ENCODE results near the gene FNDC3B.

Gene FNDC3B

DNA sequence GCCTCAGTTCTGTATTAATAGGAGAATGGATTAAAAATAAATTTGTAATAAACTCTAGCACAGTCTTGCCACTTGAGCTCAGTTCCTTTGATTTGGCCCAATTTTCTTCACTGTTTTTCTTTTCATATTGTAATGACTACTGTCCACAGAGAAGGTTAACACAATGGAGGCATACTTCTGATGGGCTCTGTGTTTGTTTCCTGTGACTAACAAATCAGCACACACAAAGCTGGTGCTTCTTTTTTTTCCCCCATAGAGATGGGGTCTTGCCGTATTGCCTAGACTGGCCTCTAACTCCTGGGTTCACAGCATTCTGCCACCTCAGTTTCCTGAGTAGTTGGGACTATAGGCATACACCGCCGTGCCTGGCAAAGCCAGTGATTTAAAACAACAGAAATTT lies 226.7 kb downstream of the FNDC3B start:
- no peak for DNase-seq (ENCODE audit: low spot score)

DNA sequence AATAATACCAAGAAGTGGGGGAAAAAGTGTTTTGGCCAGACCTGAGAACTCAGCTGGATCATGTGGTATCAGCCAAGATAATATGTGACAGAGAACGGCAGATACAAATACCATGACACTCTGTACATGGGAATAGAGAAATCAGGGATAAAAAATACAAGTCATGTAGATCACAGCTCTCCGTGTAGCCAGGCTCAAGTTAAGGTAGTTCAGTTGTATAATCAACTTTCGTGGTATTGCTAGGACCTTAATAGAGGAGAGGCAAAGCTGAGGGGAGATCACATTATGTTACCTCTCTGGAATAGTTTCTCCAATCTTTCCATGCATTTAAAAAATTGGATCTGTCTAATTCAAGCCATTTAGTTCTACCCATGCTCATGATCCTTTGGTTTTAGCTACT lies 229.0 kb downstream of the FNDC3B start:
- DNase-seq (ENCODE audit: low spot score), result no peak

DNA sequence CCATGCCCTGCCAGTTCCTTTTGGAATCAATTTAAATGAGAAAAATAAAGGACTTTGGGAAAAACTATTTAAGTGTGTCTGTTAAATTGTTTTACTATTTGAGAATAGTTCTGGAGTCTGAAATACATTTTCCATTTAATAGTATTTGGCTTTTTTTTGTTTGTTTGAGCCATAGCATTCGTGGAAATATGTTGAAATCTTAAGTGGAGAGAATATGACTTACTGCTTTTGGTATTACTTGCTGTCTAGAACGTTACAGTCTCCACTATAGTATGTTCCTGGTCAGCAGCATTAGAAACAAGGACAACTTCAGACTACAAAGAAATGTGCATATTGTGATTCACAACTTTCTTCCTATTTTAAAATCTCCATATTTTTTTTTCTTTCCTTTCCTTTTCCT lies 229.5 kb downstream of the FNDC3B start:
- DNase-seq (ENCODE audit: low spot score), result no peak

DNA sequence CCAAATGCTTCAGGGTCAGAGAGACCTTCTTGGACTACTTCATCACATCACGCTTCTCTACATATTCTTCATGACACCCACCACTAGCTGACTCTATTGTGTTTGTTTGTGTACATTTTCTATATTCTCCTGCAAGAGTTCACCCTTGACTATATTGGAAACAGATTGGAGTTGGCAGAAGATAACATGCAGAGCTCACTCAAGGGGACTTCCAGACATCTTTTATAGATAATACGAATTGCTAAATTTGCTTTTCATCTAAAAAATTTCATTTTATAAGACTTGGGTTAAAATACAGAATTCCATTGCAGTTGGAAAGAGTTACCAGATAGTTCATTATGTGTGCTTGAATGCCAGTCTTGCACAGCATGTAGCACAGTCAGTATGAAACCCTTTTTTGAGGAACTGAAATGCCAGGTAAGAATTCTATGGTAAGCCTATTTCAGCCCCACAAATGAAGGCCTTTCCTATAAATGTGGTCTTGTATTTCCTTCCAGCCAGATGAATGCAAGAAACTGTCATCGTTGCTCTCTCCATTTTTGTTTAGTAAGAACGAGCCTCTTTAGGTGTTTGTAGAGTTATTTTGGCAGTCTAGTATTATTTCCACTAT lies 231.3 kb downstream of the FNDC3B start:
- DNase-seq (ENCODE audit: low spot score), result no peak

DNA sequence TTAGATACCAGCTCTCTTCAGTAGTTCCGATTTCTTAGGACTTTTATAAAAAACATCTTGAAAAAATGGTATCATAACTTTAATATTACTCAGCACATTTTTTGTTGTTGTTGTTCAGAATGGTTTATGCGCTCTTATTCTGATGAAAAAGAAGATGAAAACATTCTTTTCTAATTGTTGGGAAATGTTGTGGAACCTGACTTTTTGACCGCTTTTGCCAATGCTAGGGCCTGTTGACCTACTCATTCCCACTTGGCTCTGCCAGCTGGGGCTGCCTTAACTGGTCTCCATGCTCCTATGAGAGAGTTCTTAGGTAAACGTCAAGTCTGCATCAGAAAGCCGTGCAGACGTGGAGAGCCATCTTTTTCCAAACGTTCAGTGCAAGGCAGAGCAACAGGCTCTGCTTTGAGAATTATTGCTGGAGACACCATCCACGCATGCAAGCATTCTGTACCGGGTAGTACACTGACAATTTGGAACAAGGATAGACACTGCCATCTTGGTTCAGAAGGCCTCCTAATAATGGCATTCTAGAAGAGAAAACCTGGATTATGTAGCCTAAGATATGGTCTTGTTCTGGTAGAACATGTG lies 232.1 kb downstream of the FNDC3B start:
- no peak for DNase-seq (ENCODE audit: low spot score)

DNA sequence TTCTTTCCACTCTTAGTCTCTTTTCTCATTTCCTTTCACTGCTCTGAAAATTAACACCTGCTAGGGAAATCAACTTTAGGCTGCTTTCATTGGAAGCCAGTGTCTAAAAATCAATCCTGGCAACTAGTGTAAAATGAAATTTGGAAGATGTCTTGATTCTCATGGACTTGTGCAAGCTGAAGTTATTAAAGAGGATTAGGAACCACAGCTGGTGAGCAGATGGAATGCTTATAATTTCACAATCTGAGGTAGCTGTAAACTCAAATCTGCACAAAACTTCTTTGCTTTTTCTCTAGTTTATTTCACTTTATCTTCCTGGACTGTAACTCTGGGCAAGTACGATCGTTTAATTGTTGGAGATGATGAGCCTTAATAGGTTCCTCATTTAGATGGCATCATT lies 233.3 kb downstream of the FNDC3B start:
- no peak for DNase-seq (ENCODE audit: low spot score)

DNA sequence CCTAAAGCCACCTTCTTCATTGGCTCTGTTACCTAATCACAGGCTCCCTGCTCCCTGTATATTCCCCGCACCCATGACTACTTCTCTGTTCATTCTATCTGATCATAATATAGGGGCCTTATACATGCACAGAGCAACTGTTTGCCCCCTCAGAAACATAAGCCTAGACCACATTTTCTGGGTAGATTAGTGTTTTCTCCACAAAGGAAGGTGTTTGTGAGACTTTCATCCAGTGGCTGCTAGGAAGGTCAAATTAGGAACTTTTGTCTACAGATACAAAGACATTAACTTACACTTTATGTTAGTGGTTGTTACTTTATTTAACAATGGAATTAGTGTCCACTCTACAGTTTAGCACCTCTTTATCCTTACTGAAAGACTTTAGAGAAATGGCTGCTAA lies 234.0 kb downstream of the FNDC3B start:
- no peak for DNase-seq (ENCODE audit: low spot score)

DNA sequence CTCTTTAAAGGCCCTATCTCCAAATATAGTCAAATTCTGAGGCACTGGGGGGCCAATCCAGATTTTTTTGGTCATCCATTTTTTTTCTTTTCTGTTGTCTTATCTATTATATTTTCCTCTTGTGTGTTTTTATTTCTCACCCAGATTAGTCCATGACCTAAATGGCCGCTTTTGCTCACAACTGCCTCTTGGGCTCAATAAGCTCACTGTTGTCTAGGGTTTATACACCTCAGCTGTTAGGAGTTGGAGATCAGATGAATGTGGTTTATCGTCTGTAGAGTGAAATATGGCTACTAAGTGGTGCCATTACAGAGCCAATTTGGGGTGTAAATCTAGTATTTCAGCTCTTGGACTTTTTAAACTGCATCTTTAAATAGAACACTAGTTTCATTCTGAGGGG lies 235.5 kb downstream of the FNDC3B start:
- DNase-seq (ENCODE audit: low spot score), result no peak

DNA sequence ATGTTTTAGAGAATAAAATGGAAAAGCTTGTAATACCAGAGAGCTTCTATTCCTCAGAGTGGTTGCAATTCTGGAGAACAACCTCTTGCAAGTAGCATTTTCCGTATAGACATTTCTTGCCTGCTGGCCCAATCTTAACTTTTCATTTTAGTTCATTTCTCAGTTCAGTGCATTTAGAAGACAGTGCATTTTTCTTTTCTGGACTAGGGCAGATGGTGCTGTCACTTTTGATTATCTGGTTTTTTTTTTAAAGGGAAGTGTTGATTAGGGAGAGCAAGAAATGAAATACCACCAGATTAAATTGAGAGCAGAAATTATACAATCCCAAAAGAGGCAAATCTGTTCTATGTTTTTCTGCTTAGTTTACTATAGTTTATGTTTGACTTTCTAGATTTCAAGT lies 236.2 kb downstream of the FNDC3B start:
- no peak for DNase-seq (ENCODE audit: low spot score)

DNA sequence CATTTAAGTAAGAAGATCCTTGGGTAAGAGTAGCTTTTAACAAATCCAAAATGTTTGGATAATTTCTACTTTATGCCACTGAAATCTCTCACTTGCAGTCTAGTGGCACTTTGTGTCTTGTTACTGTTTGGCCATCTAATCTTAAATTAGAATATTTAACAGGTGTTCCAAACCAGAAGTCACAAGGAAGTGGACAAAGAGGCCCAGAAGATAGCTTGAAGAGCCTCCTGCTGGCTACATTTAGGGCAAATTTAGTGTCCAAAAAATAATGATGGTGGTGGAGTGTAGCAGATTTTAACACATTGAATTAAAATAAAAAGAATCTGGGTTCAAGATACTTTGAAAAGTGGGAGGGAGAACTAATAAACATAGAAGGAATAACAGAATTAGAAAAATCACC lies 236.7 kb downstream of the FNDC3B start:
- no peak for DNase-seq (ENCODE audit: low spot score)

DNA sequence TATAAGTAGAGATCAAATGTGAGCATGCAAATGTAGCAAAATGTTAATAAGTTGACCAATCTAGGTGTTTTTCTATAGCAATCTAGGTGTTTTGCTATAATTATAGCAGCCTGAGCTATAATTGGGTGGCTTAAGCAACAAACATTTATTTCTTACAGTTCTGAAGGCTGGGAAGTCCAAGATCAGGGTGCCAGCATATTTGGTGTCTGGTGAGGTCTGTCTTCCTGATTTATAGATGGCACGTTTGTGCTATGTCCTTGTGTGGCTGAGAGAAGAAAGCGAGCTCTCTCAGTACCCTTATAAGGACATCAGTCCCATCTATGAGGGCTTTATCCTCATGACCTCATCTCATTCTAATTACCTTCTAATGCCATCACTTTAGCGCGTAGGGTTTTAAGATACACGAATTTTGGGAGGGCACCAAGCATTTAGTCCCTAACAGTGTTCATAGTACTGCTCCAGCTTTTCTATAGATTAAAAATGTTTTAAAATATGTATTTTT lies 237.8 kb downstream of the FNDC3B start:
- DNase-seq (ENCODE audit: low spot score), result no peak

DNA sequence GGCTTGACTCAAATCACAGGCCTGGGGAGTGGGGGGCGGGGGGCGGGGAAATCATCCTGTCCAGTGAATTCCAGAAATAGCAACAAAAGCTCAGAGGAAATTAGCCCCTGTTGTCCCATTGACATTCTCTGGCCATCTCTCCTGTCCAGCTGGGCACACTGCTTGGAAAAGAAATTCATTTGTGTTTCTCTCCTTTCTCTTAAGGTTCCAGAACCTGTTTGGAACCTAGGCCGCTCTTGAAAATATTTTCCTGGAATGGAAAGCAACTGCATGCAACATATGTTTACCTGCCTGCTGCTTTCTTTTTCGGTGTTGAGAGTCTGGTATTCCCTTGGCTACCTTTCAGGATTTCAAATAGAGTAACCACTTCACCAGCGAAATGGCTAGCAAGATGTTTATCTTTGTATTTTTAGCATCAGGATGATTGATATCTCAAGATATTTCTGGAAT lies 239.8 kb downstream of the FNDC3B start:
- DNase-seq (ENCODE audit: low spot score), result no peak

DNA sequence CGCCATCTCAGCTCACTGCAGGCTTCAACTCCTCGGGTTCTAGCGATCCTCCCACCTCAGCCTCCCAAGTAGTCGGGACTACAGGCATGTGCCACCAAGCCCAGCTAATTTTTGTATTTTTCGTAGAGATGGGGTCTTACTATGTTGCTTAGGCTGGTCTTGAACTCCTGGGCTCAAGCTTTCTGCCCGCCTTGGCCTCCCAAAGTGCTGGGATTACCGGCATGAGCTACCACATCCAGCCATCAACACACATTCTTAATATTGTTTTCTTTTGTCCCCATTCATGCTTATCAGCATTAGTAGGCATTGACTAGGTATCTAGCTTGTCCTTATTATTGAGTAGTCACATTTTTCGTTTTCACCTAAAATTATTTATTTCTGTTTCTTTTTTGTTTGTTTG lies 240.6 kb downstream of the FNDC3B start:
- DNase-seq (ENCODE audit: low spot score), result no peak

DNA sequence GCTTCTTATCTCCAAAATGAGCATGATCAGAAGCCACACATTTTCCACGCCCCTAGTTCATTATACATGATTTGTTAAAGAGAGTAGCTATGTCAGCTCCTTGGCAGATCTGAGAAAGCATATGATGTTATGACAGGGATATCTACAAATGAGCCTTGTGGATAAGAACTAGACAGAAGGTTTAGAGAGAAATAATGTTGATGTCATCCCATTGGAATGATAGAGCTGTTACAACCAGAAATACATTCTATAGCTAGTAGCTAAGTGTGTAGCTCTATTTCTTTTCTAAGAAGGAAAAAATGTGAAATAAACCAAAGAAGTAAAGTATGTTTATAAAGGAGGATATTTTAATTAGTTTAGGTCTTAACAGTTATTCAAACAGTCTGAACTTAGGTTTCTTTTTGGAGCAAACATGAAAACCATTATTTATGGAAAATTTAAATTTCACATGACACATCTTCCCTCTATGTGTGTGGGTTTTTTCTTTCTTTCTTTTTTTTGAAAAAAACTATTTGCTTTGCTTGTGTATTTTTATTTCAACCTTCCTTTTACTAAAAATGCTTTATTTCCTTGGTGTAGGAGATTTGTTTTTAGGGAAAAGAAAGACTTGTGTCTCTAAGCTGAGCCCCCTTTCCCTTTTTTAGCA lies 241.2 kb downstream of the FNDC3B start:
- no peak for DNase-seq (ENCODE audit: low spot score)

DNA sequence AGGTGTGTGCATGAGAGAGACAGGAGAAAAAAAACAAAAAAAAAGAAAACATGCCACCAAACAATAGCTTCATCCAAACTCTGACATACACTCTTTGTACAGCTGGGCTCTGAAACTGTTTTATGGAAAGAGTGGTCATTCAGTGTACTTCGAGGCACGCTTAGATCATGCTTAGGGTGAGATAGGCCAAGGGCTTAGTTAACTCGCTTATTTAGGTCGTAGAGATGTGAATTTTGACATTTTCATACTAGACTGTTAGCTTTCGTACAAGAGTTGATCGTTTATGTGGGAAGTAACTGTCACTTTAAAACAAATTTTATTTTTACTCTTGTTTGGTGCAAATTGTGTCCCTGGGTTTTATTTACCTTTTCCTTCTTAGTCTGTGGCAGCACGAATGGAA lies 242.5 kb downstream of the FNDC3B start:
- no peak for DNase-seq (ENCODE audit: low spot score)

DNA sequence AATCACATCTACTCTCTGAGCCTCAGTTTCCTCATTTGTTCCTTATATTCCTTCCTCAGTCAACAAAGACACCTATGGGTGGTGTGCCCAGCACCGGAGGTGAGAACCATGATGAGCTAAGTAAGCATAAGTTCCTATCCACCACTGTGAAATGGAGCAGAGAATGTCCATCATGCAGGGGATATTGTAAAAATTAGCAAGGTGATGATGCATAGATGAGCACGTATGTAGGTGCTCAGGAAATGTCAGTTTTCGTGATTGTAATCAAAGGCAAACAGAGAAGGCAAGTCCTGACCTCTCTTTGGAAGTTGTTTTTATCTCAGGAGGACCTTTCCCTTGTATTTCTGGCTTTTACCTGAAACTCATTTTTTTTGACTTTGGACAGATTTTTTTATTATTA lies 243.5 kb downstream of the FNDC3B start:
- DNase-seq (ENCODE audit: low spot score), result no peak

DNA sequence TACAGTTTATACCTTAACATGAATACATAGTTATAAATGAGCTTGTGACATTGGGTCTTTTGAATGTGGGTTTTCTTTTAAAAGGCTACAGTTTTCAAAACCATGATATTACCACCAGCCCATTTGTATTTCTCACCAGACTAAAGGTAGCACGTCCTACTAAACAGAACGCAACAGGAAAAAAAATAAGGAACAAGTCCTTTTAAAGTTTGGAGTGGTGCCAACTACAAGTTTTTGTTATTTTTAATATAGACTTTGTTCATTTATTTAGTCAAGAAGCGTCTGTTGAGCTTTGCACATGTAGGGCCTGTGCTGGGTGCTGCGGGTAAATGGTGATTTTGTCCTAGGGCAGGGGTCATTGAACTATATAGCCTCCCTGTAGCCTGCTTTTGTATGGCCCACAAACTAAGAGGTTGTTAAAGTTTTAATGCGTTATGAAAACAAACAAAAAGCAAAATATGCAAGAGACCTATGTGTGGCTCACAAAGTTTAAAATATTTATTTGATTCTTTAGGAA lies 244.5 kb downstream of the FNDC3B start:
- no peak for DNase-seq (ENCODE audit: low spot score)

DNA sequence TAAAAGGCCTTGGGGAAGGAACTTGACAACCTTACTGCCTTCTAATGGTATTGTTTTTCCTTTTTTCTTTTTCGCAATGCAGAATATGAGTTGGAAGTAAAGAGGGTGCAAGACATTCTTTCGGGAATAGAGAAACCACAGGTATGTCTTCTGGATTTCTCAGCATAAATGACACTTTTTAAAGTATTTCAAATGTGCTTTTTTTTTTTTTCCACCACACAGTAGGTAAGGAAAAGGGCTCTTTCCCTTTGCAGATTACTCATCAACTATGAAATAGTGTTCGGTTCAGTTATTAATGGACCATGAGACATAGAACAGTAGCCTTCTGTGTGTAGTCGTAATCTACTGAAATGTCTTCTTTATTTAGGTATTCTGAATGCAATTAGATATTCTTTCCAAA lies 246.5 kb downstream of the FNDC3B start:
- no peak for DNase-seq (ENCODE audit: low spot score)

DNA sequence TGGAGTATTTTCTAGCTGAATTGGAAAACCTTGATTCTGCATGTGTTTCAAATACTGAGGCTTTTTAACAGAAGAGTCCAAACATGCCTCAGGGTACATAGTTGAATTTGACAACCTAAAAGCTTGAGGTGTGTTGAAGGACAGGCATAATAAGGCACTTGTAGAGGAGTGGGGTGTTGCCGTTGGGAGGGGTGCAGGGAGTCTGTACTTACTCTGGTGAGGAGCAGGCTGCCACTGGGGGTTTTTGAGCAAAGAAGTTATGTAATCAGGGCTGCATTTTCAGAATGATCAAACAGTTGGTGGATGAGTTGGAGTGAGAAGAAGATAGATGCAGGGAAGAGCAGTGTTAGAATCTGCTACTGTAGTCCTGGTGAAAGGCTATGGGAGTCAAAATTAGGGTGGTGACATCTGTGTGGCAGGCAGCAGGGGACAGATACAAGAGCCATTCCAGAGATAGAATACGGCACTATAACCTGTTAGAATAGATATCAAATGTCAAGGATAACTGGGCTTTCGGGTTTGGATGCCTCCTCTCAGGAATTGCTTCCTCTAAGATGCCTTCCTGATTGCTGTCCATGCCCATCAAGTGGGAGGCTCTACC lies 247.3 kb downstream of the FNDC3B start:
- no peak for DNase-seq (ENCODE audit: low spot score)

DNA sequence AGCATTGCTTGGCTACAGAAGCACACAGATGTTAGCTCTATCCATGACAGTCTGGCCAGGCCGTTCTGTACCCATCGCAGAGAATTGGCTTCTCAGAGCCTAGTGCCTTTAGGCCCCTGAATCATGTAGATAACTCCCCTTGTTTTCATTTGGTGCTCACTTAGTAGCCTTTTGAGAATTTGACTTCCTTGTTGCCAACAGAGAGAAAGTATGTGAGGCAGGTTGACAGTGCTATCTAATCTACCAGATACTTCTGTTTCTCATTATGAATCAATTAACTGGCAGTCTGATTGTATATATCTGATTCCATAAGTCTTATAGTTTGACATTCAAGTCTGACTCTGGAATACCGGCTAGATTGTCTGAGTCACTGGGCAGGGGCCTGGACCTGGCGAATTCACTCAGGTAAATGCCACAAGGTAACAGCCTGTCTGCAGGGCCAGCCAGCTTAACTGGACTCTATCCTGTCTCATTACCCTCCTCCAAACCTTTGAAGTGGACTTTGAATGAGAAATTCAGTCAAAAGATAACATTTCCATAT lies 248.6 kb downstream of the FNDC3B start:
- DNase-seq (ENCODE audit: low spot score), result no peak

DNA sequence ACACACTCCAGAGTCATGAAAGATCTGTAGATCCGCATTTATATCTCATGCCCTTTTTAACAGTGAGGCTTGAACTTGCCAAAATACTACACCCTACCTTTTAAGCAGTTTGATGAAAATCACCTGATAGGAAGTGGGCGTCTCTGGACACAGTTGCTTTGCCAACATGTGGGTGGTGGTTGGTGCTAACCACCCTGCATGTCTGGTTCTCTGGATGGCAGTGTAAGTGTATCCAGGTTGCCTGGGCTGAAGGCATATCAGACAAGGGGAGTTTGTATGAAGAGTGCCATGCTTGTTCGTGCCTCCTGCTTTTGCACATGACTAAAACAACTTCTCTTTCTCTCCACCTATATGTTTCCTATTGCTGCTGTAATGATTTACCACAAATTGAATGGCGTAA lies 249.3 kb downstream of the FNDC3B start:
- DNase-seq (ENCODE audit: low spot score), result no peak

DNA sequence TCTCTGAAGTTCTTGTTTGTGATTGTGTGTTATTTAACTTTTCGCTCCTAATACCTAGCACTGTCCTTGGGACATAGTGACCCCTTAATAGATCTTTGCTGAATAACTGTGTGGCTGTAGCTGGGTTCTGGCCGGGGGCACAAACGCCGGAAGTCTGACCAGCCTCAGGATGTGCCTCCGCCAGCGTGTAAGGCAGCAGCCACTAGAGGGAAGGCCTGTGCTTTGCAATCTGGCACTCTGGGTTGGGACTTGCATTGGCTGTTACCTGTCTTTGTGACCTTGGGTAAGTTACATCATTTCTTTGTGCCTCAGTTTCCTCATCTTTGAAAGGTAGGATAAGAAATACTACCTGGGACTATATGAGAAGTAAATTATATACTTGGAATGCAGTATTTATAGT lies 250.2 kb downstream of the FNDC3B start:
- DNase-seq (ENCODE audit: low spot score), result no peak

DNA sequence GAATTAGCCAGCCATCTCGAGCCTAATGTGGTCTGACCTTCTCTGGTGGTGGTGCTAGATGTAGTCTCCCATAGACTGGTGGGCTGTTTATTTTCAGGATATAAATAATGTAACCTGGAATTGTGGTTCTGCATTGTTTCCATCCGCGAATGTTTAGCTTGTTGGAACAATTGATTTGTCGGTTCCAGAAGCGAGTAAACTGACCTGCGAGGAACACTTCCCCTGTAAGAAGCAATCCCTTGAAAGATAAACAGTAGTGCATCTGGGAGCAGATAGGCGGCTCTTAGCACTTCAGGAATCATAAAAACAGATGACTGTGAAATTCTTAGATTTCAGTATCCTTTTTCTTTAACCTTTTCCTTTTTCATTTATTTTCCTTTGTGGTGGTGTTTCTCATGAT lies 251.1 kb downstream of the FNDC3B start:
- no peak for DNase-seq (ENCODE audit: low spot score)

Data from hematopoietic multipotent progenitor cell treated with erythropoietin and hydrocortisone succinate and interleukin-3 and kit ligand, for 15 days (in vitro differentiated cells).